Gastroesophageal sphincter (tissue), 3 donors: ENCODE results near the gene NUP93.

Experiments
- CTCF ChIP-seq, 4 experiments: fragments of 200-600 bp in 2 of 4; fragments of 450-650 bp in 2 of 4; sonication (generic) in 1 of 4; IDR thresholded peaks; one replicate each; pipeline ENCODE4 v1.5.1; 2017 to 2019; ENCODE audit warnings: antibody characterized with exemption in 4 of 4, mild to moderate bottlenecking in 2 of 4, moderate library complexity in 2 of 4
- POLR2A ChIP-seq, 2 donors: fragments of 450-650 bp; IDR thresholded peaks; one replicate each; pipeline ENCODE4 v1.6.1; 2017; ENCODE audit warnings: antibody characterized with exemption in 2 of 2, mild to moderate bottlenecking in 2 of 2, moderate library complexity in 1 of 2
- POLR2AphosphoS5 ChIP-seq: sonication (generic); formaldehyde crosslinking; IDR thresholded peaks from one replicate; pipeline ENCODE4 v1.6.1; 2017; ENCODE audit warnings: antibody characterized with exemption

- TF ChIP-seq POLR2A (IDR thresholded peaks at IDR 0.05) (no peak), CTCF (IDR thresholded peaks at IDR 0.05) (no peak), POLR2AphosphoS5 (no peak)
Measured at GRCh38 chr16:56880176-56880575, 150.2 kb downstream of the NUP93 start.
